ENCODE data around the gene ZXDC. TPM values are rescaled to one million over a fixed set of nuclear protein-coding genes. Genes with fewer than 3 reads are reported as not detected.

Gene ZXDC
- total and polyA plus RNA-seq, 2 experiments from 2014 or later, result 24.1 to 25.0 TPM

DNA sequence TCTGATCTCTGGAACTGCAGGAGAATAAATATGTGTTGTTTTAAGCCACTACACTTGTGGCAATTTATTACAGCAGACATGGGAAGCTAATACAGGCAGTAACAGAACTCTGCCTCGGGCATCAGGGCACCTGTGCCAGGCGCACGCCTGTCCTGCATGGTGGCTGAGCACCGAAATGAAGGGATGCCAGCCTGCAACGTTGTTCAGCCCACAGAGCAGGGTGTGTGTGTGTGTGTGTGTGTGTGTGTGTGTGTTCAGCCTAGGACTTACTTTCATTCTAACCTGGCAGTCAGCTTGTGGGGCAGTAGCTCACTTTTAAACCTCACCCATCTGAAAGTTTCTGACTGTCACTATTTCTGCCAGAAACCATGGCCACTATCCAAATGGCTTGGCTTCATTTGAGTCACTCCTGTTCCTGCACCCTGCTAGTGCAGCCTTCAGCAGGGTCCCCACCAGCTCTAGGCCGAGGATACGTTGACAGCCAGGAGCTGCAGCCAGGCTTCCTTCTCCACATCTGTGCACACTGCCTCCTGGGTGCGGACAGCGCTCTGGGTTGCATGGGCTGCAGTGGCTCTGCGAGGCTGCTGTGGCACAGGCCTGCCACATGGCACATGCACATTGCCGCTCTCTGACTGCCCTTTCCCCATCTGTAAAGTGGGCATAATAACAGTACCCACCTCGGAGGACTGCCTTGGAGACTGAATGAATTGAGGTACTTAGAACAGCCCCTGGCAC is 37.4 kb upstream of the ZXDC start:
- Histone ChIP-seq H3K4me3 (no peak overlapping the region), H3K4me2 (no peak overlapping the region), H3K4me1 (ENCODE audit: insufficient read depth) (no peaks in the 10 kb centered on the region), H3K36me3 (replicated peaks; ENCODE audit: insufficient read depth, low read depth) (no peaks in the 10 kb centered on the region), H3K27me3 (no peaks in the 10 kb centered on the region), H3K27ac (no peak overlapping the region), H3K79me2 (no peaks in the 10 kb centered on the region), H3K9me2 (replicated peaks; ENCODE audit: insufficient read depth) (no peaks in the 10 kb centered on the region), H2AFZ (no peak overlapping the region), H4K20me1 (ENCODE audit: insufficient read depth, poor library complexity, severe bottlenecking) (no peaks in the 10 kb centered on the region), H3K9me3 (ENCODE audit: low read depth) (no peaks in the 10 kb centered on the region)
- WGBS (ENCODE audit: low lambda C conversion rate, missing lambda C conversion rate), result 90% methylated on average over 12 of the region's 12 CpGs
- TF ChIP-seq EZH2 (IDR thresholded peaks at IDR 0.05; ENCODE audit: borderline replicate concordance) (no peak), EZH2phosphoT487 (IDR thresholded peaks at IDR 0.05; ENCODE audit: low read depth, severe bottlenecking, unreplicated experiment) (no peak)
- TF ChIP-seq, protein P1, sequence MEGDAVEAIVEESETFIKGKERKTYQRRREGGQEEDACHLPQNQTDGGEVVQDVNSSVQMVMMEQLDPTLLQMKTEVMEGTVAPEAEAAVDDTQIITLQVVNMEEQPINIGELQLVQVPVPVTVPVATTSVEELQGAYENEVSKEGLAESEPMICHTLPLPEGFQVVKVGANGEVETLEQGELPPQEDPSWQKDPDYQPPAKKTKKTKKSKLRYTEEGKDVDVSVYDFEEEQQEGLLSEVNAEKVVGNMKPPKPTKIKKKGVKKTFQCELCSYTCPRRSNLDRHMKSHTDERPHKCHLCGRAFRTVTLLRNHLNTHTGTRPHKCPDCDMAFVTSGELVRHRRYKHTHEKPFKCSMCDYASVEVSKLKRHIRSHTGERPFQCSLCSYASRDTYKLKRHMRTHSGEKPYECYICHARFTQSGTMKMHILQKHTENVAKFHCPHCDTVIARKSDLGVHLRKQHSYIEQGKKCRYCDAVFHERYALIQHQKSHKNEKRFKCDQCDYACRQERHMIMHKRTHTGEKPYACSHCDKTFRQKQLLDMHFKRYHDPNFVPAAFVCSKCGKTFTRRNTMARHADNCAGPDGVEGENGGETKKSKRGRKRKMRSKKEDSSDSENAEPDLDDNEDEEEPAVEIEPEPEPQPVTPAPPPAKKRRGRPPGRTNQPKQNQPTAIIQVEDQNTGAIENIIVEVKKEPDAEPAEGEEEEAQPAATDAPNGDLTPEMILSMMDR (IDR thresholded peaks at IDR 0.05; ENCODE audit: poor library complexity), result no peak
- DNase-seq (ENCODE audit: low spot score), result no peak

DNA sequence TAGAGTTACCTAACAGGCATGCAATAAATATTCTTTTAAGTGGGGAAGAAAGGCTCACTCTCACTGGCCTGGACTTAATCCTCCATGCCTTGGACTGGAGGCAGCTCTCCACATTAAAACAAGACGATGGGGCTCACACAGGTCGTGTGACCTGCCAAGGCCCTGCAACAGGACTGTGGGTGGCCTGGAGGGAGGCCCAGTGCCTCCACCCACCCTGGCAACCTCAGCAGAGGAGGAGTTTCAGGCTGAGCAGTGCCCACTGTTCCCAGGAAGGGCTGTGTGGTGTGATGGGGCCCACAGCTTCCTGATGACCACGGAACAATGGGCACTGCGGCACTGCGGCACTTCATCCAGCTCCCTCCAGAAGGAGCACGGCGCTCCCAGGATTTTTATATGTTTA is 36.3 kb upstream of the ZXDC start:
- H3K36me3 ChIP-seq (replicated peaks; ENCODE audit: insufficient read depth, low read depth), result no peaks in the 10 kb centered on the region
- TF ChIP-seq EZH2phosphoT487 (IDR thresholded peaks at IDR 0.05; ENCODE audit: low read depth, severe bottlenecking, unreplicated experiment) (no peak), EZH2 (IDR thresholded peaks at IDR 0.05; ENCODE audit: borderline replicate concordance) (no peak)
- TF ChIP-seq, protein P1 (IDR thresholded peaks at IDR 0.05; ENCODE audit: poor library complexity), result no peak
- no peaks in the 10 kb centered on the region for H3K27me3 ChIP-seq
- H3K9me2 ChIP-seq (replicated peaks; ENCODE audit: insufficient read depth), result no peaks in the 10 kb centered on the region
- H3K9me3 ChIP-seq (ENCODE audit: low read depth), result no peaks in the 10 kb centered on the region
- DNase-seq (ENCODE audit: low spot score), result no peak
- H2AFZ ChIP-seq, result no peak overlapping the region
- H3K4me1 ChIP-seq (ENCODE audit: insufficient read depth), result no peaks in the 10 kb centered on the region
- no peak overlapping the region for H3K27ac ChIP-seq
- 84% methylated on average over 7 of the region's 7 CpGs for WGBS (ENCODE audit: low lambda C conversion rate, missing lambda C conversion rate)
- no peaks in the 10 kb centered on the region for H4K20me1 ChIP-seq (ENCODE audit: insufficient read depth, poor library complexity, severe bottlenecking)
- no peak overlapping the region for H3K4me3 ChIP-seq
- no peak overlapping the region for H3K4me2 ChIP-seq
- H3K79me2 ChIP-seq, result no peaks in the 10 kb centered on the region

DNA sequence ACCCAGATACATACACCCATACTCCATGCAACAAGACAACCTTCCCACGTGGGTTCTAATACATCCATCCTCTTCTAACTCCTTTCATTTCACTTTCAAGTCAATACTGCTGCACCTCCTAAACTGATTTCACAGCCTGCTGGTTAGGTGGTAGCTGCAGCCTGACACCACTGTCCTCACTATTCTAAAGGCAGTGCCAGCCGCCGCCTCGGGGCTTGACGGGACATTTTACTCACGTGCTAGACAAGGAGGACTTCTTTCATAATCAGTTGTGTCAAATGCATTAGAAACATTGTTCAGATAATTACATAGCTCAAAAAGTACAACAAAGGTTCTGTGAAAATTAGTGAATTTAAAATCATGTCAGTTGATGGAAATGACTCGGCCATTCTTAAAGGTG is 35.6 kb upstream of the ZXDC start:
- Histone ChIP-seq H3K9me2 (replicated peaks; ENCODE audit: insufficient read depth) (no peaks in the 10 kb centered on the region), H3K4me3 (no peak overlapping the region), H3K4me2 (no peak overlapping the region), H3K4me1 (ENCODE audit: insufficient read depth) (no peaks in the 10 kb centered on the region), H3K79me2 (no peaks in the 10 kb centered on the region), H3K27me3 (no peaks in the 10 kb centered on the region), H3K36me3 (replicated peaks; ENCODE audit: insufficient read depth, low read depth) (no peaks in the 10 kb centered on the region), H3K9me3 (ENCODE audit: low read depth) (no peaks in the 10 kb centered on the region), H2AFZ (no peak overlapping the region), H4K20me1 (ENCODE audit: insufficient read depth, poor library complexity, severe bottlenecking) (no peaks in the 10 kb centered on the region), H3K27ac (no peak overlapping the region)
- no peak for TF ChIP-seq EZH2 (IDR thresholded peaks at IDR 0.05; ENCODE audit: borderline replicate concordance)
- TF ChIP-seq EZH2phosphoT487 (IDR thresholded peaks at IDR 0.05; ENCODE audit: low read depth, severe bottlenecking, unreplicated experiment), result no peak
- TF ChIP-seq, protein P1 (IDR thresholded peaks at IDR 0.05; ENCODE audit: poor library complexity), result no peak
- WGBS (ENCODE audit: low lambda C conversion rate, missing lambda C conversion rate), result 84% methylated on average over 7 of the region's 7 CpGs
- DNase-seq (ENCODE audit: low spot score), result no peak
